ENCODE measurements around the gene MEGF11. TPM values are rescaled to one million over a fixed set of nuclear protein-coding genes. Genes with fewer than 3 reads are reported as not detected.

MEGF11 gene
- total RNA-seq, 4 donors from 2014 or later, result 0.97 to 10.6 (median 4.0) TPM

- no peak for DNase-seq (ENCODE audit: low spot score in 2 of 2)
- WGBS, 2 donors, result 77 to 95% methylated on average over 3 of the region's 3 CpGs
- intact Hi-C loops (cut with DNase I; ENCODE audit: low total_unique reads), result no loop called here
- H3K4me3 ChIP-seq (ENCODE audit: low read depth, poor library complexity, severe bottlenecking), result no peak overlapping the region
- TF ChIP-seq CTCF (IDR thresholded peaks at IDR 0.05) (no peak), POLR2A (IDR thresholded peaks at IDR 0.05) (no peak)
These were observed 142.2 kb downstream of the MEGF11 start for GRCh38 chr15:66111363-66111762.

- no peak for TF ChIP-seq CTCF (IDR thresholded peaks at IDR 0.05)
- TF ChIP-seq POLR2A (IDR thresholded peaks at IDR 0.05), result no peak
- no peak for DNase-seq (ENCODE audit: low spot score in 2 of 2)
- WGBS, 2 donors, result 92 to 93% methylated on average over 4 of the region's 4 CpGs
- no peak overlapping the region for H3K4me3 ChIP-seq (ENCODE audit: low read depth, poor library complexity, severe bottlenecking)
- intact Hi-C loops (cut with DNase I; ENCODE audit: low total_unique reads), result no loop called here
These were observed 142.7 kb downstream of the MEGF11 start for GRCh38 chr15:66110864-66111263.

GRCh38 chr15:66109826-66110225 lies 143.7 kb downstream of the MEGF11 start:
- no peak for DNase-seq (ENCODE audit: low spot score in 2 of 2)
- TF ChIP-seq POLR2A (IDR thresholded peaks at IDR 0.05) (no peak), CTCF (IDR thresholded peaks at IDR 0.05) (no peak)
- 78 to 81% methylated on average over 5 of the region's 5 CpGs for WGBS, 2 donors
- H3K4me3 ChIP-seq (ENCODE audit: low read depth, poor library complexity, severe bottlenecking), result no peak overlapping the region
- intact Hi-C loops (cut with DNase I; ENCODE audit: low total_unique reads), result no loop called here

GRCh38 chr15:66108483-66109265 lies 144.9 kb downstream of the MEGF11 start:
- intact Hi-C loops (cut with DNase I; ENCODE audit: low total_unique reads), result no loop called here
- no peak for TF ChIP-seq CTCF (IDR thresholded peaks at IDR 0.05)
- no peak for TF ChIP-seq POLR2A (IDR thresholded peaks at IDR 0.05)
- H3K4me3 ChIP-seq (ENCODE audit: low read depth, poor library complexity, severe bottlenecking), result no peak overlapping the region
- no peak for DNase-seq (ENCODE audit: low spot score in 2 of 2)
- WGBS, 2 donors, result 71 to 75% methylated on average over 15 to 16 of the region's 16 CpGs

GRCh38 chr15:66107070-66107469 lies 146.5 kb downstream of the MEGF11 start:
- H3K4me3 ChIP-seq (ENCODE audit: low read depth, poor library complexity, severe bottlenecking), result no peak overlapping the region
- whole genome bisulfite sequencing, 2 donors, result 74 to 81% methylated on average over 4 to 7 of the region's 7 CpGs
- intact Hi-C loops (cut with DNase I; ENCODE audit: low total_unique reads), result no loop called here

More at GRCh38 chr15:66107070-66107469, 146.5 kb downstream of the MEGF11 start:
- DNase-seq (ENCODE audit: low spot score in 2 of 2), result no peak
- no peak for TF ChIP-seq POLR2A (IDR thresholded peaks at IDR 0.05)
- no peak for TF ChIP-seq CTCF (IDR thresholded peaks at IDR 0.05)
